ENCODE measurements around the gene DYSF. TPM values are rescaled to one million over a fixed set of nuclear protein-coding genes. Genes with fewer than 3 reads are reported as not detected.
A peak's percentile ranks its signal among the peaks of the same experiment; 100 is the strongest.

DYSF gene
- total RNA-seq, 4 donors from 2014 or later: 10.3 to 14.9 (median 14.4) TPM

DNA sequence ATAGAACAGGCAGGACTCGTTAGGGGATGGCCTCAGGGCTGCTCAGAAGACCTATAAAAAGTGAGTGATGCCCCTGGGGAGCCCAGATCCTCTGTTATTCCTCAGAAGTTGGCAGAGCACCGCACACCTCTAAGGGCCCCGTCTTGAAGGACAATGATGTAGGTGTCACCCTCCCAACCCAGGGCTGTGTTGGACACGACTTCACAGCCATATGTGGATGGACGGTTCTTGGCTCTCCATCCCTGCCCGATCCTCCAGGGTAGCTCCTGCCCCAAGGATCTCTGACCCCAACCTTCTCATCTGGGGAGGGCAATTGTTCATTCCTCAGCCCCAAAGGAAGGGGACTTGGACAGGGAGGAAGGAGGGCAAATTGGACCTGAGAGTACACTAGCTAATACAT is 246.1 kb downstream of the DYSF start:
- 85 to 96% methylated on average over 3 to 6 of the region's 6 CpGs for WGBS, 2 donors
- Histone ChIP-seq H3K4me1 (peaks cover 27 to 46% of the 10 kb centered on the region in 2 donors), H3K36me3 (no peaks in the 10 kb centered on the region), H3K9me3 (no peaks in the 10 kb centered on the region), H3K27me3 (no peaks in the 10 kb centered on the region), H3K27ac (peak overlapping the region; percentile 58 to 93 (median 89)), H3K4me3 (replicated peaks in 1 of 3) (no peak overlapping the region)
- intact Hi-C loops (cut with DNase I): no loop called here
- TF ChIP-seq, protein P1, sequence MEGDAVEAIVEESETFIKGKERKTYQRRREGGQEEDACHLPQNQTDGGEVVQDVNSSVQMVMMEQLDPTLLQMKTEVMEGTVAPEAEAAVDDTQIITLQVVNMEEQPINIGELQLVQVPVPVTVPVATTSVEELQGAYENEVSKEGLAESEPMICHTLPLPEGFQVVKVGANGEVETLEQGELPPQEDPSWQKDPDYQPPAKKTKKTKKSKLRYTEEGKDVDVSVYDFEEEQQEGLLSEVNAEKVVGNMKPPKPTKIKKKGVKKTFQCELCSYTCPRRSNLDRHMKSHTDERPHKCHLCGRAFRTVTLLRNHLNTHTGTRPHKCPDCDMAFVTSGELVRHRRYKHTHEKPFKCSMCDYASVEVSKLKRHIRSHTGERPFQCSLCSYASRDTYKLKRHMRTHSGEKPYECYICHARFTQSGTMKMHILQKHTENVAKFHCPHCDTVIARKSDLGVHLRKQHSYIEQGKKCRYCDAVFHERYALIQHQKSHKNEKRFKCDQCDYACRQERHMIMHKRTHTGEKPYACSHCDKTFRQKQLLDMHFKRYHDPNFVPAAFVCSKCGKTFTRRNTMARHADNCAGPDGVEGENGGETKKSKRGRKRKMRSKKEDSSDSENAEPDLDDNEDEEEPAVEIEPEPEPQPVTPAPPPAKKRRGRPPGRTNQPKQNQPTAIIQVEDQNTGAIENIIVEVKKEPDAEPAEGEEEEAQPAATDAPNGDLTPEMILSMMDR (IDR thresholded peaks at IDR 0.05): no peak
- TF ChIP-seq POLR2A (IDR thresholded peaks at IDR 0.05): no peak
- DNase-seq: no peak

DNA sequence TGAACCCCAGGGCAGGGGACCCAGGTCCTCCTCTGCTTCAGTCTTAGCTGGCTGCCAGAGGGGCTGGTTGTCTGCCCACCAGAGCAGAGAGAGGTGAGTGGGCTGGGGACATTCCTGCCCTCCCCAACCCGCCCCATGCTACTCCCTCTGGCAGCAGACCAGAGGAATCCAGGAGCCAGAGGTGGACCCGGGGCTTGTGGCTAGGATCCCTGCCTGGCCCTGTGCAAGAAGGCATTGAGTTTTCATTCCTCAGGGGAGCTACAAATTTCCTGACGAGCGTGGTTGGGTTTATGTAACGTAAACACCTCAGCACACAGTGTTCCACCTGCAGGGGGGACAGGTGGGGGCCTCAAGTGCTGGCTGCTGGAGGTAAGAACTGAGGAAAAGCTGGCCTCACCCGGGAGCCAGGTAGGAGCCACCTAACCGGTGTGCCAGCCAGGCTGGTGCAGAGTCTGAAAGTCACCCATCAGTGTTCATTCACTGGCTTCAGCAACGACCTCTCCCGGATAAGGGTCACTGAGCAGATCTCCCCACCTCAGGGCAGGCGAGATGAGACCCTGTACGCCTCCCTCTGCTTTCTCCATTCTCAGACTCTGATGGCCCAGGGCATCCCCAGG is 246.8 kb downstream of the DYSF start:
- Histone ChIP-seq H3K4me1 (peaks cover 27 to 46% of the 10 kb centered on the region in 2 donors), H3K27ac (peak overlapping the region; percentile 58 to 93 (median 89)), H3K9me3 (no peaks in the 10 kb centered on the region), H3K4me3 (replicated peaks in 1 of 3) (no peak overlapping the region), H3K36me3 (no peaks in the 10 kb centered on the region), H3K27me3 (no peaks in the 10 kb centered on the region)
- 29 to 44% methylated on average over 8 to 9 of the region's 11 CpGs for WGBS, 2 donors
- DNase-seq: peak; percentile 89 to 96
- TF ChIP-seq, protein P1 (IDR thresholded peaks at IDR 0.05): no peak
- TF ChIP-seq POLR2A (IDR thresholded peaks at IDR 0.05): no peak
- intact Hi-C loops (cut with DNase I): no loop called here

DNA sequence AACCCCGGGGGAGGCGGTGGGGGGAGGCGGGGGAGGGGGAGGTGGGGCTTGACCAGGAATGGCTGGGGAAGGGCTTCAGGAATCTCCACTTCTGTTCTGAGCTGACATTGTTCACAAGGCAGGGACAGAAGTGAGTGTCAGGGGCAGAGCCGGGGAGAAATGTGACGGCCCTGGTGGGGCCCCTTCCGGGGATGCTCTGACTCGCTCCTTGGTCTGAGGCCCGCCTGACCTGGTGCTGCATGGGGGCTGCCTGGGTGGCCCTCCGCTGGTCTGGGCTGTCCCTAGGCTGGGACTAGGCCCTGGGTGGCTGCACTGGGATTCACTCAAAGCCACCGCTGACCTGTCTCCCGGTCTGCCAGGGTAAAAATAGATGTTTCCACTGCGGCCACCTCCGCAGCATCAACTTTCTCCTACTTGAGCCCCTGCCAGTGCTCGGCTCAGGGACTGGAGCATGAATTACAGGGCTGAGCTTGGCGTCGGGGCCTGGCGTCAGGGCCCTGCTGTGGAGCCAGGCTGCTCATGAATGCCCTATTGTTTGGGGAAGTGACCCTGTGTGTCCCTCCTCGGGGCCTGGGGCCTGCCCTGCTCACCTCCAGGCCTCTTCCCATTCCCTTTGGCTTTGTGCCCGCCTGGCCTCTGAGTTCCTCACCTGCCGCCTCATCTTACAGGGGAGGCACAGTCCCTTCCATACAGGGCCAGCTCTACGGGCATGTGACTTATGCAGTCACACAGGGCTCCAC is 247.5 kb downstream of the DYSF start:
- TF ChIP-seq, protein P1 (IDR thresholded peaks at IDR 0.05): no peak
- peak in 1 of 2 donors; percentile 22 for TF ChIP-seq POLR2A (IDR thresholded peaks at IDR 0.05)
- DNase-seq: peak; percentile 90 to 91
- peak overlapping the region; percentile 58 to 93 (median 89) for H3K27ac ChIP-seq
- H3K4me3 ChIP-seq (replicated peaks in 1 of 3): no peak overlapping the region
- intact Hi-C loops (cut with DNase I): no loop called here
- H3K4me1 ChIP-seq: peaks cover 27 to 47% of the 10 kb centered on the region in 2 donors
- H3K9me3 ChIP-seq: no peaks in the 10 kb centered on the region
- WGBS, 2 donors: 25 to 32% methylated on average over 9 to 18 of the region's 21 CpGs
- H3K27me3 ChIP-seq: no peaks in the 10 kb centered on the region
- no peaks in the 10 kb centered on the region for H3K36me3 ChIP-seq

DNA sequence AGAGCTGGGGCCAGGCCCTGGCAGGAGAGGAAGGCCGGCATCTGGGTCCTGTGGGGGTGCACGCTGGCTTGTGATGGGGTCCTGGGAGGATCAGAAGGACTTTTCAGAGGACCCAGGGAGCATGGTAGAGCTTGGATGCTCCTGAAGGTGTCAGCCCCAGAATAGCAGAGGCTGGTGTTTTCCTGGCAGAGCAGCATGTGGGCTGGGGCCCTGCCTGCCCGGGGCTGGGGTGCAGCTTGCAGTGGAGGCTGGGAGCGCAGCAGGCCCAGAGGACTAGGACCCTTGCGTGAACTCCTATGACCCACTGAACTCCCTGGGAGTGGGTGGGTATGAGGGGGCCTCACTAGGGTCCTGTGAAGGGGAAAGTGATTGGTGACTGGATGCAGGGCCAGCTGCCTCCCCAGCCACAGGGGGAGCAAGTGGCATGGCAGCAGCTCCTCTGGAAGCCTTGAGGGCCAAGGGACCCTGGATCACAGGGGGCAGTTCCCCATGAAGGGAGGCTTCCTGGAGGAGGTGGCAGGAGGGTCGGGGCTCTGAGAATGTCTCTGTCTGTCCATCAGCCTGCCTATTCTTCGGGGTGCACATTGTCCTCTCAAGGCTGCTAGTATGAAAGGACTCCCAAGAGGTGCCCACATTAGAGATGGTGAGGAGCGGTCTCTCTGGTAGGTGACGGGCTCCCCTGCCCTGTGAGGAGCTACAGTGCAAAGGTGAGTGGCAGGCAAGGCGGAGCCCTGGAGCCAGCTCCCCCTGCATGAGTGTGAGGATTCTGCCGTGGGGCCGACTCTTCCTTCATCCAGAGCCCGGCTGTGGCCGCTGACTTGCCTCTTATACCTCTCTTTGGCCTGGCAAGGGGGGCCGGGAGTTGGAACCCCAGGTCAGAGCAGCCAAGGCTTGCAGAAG is 249.0 kb downstream of the DYSF start:
- H3K27ac ChIP-seq: peak overlapping the region in 2 of 3 donors; percentile 89 to 93
- H3K36me3 ChIP-seq: no peaks in the 10 kb centered on the region
- WGBS, 2 donors: 80 to 84% methylated on average over 9 to 12 of the region's 15 CpGs
- H3K4me1 ChIP-seq: peaks cover 34 to 53% of the 10 kb centered on the region in 2 donors
- TF ChIP-seq, protein P1 (IDR thresholded peaks at IDR 0.05): no peak
- TF ChIP-seq POLR2A (IDR thresholded peaks at IDR 0.05): no peak
- H3K4me3 ChIP-seq (replicated peaks in 1 of 3): no peak overlapping the region
- H3K9me3 ChIP-seq: no peaks in the 10 kb centered on the region
- H3K27me3 ChIP-seq: no peaks in the 10 kb centered on the region
- no peak for DNase-seq
- intact Hi-C loops (cut with DNase I): no loop called here
